Subcutaneous preadipocyte (primary cell): ENCODE measurements around the gene ID4. TPM values are rescaled to one million over a fixed set of nuclear protein-coding genes. Genes with fewer than 3 reads are reported as not detected.

ENCODE experiments used
- total RNA-seq: library from RNA; depleted of rRNA; stranded (reverse); fragments of >200 nt; gene quantifications from 2 replicates; pipeline ENCODE4 v1.2.3, GENCODE V29; 2012

ID4 gene, protein sequence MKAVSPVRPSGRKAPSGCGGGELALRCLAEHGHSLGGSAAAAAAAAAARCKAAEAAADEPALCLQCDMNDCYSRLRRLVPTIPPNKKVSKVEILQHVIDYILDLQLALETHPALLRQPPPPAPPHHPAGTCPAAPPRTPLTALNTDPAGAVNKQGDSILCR
- total RNA-seq, result 0.37 and 0.59 TPM in 2 replicates

DNA sequence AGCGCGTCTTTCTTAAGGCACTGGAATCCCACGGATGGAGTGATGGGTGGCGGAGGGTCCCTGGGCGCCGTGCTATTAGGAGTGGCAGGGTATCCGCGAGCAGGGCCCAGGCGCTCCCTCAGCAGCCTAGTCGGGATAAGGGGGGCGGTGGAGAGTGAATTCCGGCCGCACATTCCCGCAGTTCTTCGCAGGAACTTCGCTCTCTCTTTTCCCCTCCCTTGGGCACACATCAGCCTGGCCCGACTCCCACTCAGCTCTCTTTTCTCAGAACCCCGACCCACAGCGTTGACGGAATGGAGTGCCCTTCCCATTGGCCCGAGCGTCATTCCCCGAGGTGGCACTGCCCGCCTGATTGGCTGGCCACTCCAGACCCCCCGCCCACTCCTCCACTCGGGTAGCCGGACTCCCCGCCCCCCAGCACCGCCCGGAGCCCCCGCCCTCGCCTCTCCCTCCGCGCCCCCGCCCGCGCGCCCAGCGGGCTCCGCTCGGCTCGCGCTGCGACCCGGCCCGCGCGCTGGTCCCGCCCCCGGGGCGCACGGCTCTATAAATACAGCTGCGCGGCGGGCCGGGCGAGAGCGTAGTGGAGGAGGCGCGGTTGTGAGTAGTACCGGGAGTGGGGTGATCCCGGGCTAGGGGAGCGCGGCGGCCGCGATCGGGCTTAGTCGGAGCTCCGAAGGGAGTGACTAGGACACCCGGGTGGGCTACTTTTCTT, at the start of gene ID4:
Gene ID4 (plus strand): TSS at position 572 of the 712 bp plus-strand sequence. CDS start 385 bp downstream, outside the sequence.

